Effector CD8-positive, alpha-beta T cell (primary cell): Measurements from ENCODE around the gene ROGDI.

Source experiments
- DNase-seq: peaks from one replicate; lab custom pipeline; 2025; lab: John Stamatoyannopoulos, UW
- total RNA-seq, 4 experiments: gene quantifications; one replicate each; lab custom pipeline; 2026; lab: John Stamatoyannopoulos, UW

The ROGDI gene
- total RNA-seq = 2.1 to 8.8 (median 3.7) reads per million in 4 experiments

DNA sequence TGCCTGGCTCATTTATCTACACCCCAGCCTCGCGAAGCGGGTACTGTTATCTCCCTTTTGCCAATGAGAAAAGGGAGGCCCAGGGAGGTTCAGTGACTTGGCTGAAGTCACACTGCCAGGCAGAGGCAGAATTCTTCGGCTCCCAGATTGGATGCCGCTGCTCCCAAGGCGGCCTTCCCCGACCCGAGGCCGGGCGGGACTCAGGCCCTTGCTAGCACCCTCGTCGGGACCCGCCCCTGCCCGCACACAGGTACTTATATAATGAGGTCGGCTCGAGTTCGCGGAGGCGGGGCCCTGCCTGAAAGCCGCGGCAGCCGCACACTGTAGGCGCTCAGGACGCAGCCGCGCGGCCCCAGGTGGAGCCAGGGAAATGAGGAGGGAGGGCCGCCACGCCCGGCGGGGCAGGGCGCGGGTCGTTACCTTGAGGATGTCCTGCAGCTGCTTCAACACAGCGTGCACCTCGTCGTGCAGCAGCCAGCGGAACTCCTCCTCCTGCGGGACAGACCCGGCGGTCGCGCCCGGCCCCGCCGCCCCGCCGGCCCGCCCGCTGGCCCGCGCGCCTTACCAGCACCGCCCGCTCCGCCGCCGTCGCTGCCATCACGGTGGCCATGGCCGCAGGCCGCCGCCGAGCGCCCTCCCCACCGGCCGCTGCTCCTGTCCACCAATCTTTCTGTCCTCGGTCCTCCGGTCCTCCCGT, at the start of gene ROGDI:
ROGDI (minus strand) TSS at position 672 of the 697 bp plus-strand sequence; CDS start at position 610, 62 bp downstream.
- peak; percentile 72 for DNase-seq

- DNase-seq = no peak
Measured at GRCh38 chr16:4850211-4850610, 47.8 kb upstream of the ROGDI start.

- peak; percentile 14 for DNase-seq
Measured at GRCh38 chr16:4847774-4848587, 45.5 kb upstream of the ROGDI start.

- peak; percentile 99 for DNase-seq
Measured at GRCh38 chr16:4846901-4847773, 44.7 kb upstream of the ROGDI start, which contains the start of the genes GLYR1 and UBN1. TSS of gene GLYR1 (minus strand) at chr16:4847288. CDS start at chr16:4847265, 23 bp downstream. TSS of gene UBN1 (plus strand) at chr16:4847481. CDS start at chr16:4852918, 5,437 bp downstream.

DNA sequence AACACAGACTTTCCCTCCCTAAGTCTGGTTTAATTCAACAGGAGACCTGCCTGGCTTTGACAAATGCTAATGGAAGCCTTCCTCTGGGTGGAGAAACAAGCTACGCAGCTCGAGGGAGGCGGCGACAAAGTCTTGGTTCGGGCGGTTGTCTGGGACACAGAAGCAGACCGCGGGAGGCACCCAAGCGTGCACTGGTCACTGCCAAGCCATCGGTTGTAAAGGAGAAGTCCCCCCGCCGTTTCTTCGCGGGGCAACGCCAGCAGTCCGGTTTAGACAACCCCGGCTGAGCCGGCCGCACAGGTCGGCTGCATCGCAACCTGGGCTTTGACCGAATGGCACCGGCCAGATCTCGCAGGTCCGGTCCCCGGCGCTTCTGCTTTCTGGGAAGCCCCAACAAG, 44.1 kb upstream of the ROGDI start:
- no peak for DNase-seq

DNA sequence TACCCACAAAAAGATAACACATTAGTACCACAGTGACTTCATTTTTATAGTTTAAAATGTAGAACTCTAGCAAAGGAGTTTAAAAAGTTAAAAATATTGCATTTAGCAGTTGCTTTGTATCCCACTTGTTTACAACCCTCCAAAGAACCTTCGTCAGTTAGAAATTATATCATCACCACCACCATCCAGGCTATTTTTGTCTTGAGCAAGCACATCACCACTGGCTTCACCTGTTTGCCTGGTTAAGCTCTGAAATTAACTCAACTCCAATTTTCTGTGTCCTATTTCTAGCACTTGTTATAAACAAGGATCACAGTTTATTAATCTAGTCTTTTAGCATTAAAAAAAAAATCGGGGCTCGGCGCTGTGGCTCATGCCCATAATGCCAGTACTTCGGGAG, 38.6 kb upstream of the ROGDI start:
- no peak for DNase-seq

GRCh38 chr16:4839942-4840341, 37.5 kb upstream of the ROGDI start:
- DNase-seq = no peak

GRCh38 chr16:4837733-4838501, 35.5 kb upstream of the ROGDI start:
- no peak for DNase-seq

DNA sequence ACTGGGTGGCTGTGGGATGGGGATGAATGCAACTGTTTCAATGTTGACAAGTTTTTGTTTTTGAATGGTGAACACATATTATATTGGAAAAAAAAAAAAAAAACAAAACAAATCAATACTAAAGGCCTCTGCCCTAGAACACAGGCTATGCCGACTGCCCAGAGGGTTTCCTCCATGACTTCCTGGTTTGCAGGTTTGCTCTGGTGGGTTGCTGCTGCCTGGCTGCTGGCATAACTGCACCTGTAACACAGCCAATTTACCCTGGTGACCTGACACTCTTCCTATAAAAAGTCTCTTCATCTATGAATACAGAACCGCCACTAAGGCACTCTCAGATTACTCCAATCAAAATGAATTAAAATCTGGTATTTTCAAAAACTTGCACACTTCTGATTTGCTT, 34.3 kb upstream of the ROGDI start:
- DNase-seq = no peak

DNA sequence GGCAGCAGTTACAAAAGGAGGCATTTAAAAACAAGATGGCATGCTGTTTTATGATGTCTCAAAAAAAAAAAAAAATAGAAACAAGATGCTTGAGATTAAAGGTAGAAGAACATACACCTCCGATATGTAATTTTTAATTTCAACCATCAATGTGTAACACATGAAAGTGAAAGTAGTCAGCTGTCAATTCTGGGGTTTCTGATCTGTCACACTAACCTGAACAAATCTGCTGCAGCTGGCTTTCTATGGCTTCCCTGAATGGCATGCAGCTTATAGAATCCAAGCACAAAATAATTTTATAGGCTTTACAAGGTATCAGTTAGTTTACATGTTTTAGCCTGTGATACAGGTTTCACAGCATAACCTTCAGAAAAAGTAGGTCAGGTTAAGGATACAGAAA, 31.2 kb upstream of the ROGDI start:
- DNase-seq = no peak

GRCh38 chr16:4832698-4833343, 30.4 kb upstream of the ROGDI start:
- DNase-seq = no peak

GRCh38 chr16:4831616-4832015, 29.2 kb upstream of the ROGDI start:
- no peak for DNase-seq

DNA sequence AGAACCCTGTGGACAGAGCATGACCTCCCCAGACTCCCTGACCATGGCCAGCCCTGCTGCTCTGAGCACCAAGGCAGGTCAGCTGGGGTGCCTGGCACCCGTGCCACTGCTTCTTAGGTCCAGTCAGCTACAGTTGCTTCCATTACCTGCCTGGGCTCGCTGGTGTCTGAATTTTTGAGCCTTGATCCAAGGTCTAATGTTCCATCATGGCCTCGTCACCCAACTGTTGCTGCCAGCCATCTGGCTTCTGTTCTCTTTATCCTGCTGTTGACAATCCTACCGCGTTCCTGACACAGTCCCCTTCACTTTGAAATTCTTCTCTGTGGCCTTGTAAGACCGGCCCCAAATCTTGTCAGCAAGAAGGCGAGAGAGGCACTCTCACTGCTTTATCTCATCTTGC, 28.0 kb upstream of the ROGDI start:
- no peak for DNase-seq

GRCh38 chr16:4828567-4829321, 26.3 kb upstream of the ROGDI start:
- DNase-seq = no peak

GRCh38 chr16:4826980-4827379, 24.5 kb upstream of the ROGDI start:
- DNase-seq = no peak

DNA sequence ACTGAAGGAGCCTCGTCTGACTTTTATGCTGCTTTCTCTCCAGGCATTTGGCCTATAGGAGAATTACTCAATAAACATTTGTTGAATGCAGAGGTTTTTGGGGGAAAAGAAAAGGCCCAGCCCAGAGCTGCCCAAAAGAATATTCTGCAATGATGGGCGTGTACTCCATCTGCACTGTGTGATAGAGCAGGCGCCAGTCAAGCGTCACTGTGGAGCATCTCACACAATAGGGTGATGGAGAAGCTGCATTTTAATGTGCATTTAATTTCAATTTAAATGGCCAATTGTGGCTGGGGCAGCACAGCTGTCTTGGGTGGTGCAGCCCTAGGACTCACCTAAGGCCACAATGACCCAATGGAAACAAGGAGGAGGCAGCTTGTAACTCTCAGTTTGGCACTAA, 24.1 kb upstream of the ROGDI start:
- no peak for DNase-seq

DNA sequence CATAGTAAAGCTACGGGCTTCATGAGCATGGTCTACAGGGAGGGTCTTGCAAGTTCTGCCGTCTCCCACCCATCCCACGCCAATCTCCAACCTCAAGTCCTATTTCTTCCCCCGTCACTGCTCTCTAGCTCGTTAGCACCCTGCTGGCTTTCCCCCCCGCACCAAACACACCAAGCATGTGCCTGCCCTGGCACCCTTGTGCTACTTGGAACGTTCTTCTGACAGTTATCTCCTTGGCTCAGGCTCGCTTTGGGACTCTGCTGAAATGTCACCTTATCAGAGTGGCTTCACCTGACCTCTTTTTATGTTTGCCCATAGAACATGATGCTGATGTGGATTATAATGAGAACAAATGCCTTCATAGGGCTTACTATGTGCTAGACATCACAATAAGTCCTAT, 22.8 kb upstream of the ROGDI start:
- no peak for DNase-seq

DNA sequence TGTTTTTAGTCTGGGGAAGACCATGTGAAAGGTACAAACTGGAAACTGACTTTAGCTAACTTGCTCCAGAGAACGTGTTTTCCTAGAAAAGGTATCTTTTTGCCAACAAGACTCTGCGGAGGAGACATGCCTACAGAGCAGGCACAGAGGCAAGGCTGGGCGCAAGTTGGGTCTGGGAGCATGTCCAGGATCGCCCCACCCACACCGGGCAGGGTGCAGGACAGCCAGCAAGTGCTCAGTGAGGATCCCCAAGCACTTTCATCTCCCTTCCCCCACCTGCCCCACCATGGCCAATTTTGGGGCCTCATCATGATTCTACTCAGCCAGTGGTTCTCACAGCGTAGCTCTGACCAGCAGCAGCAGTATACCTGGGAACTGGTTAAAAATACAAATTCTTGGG, 18.2 kb upstream of the ROGDI start:
- no peak for DNase-seq

- no peak for DNase-seq
Measured at GRCh38 chr16:4814542-4815173, 12.2 kb upstream of the ROGDI start.

- no peak for DNase-seq
Measured at GRCh38 chr16:4814046-4814445, 11.6 kb upstream of the ROGDI start.
